Dermis microvascular lymphatic vessel endothelial cell (primary cell): ENCODE data around the gene TMEM38B. TPM values are rescaled to one million over a fixed set of nuclear protein-coding genes. Genes with fewer than 3 reads are reported as not detected.
"Not testable (repeated sequence)": the region's sequence is repeated elsewhere in the genome, so short reads cannot be mapped to it uniquely, and the experiment has no call there.

ENCODE experiments used
- DNase-seq, 2 donors: peaks; one replicate each; pipeline versions ENCODE4 v3.0.0 to v3.0.0-alpha.2; 2010; ENCODE audit warnings: low read depth in 2 of 2
- total RNA-seq: library from RNA; depleted of rRNA; stranded (reverse); fragments of >200 nt; gene quantifications from 2 replicates; pipeline ENCODE4 v1.2.1, GENCODE V29; 2014

Gene TMEM38B
- total RNA-seq, 1 donor from 2014 or later = 5.1 TPM

GRCh38 chr9:105681313-105681712 lies 13.0 kb upstream of the TMEM38B start:
- DNase-seq = no peak

GRCh38 chr9:105681724-105682123 lies 12.6 kb upstream of the TMEM38B start:
- no peak for DNase-seq

- DNase-seq = no peak
These were observed 10.6 kb upstream of the TMEM38B start for GRCh38 chr9:105683688-105684275.

GRCh38 chr9:105686936-105687335 lies 7.4 kb upstream of the TMEM38B start:
- no peak for DNase-seq

- peak in 1 of 2 donors; percentile 33 for DNase-seq
These were observed 3.6 kb upstream of the TMEM38B start for GRCh38 chr9:105690742-105691141.

GRCh38 chr9:105693435-105694189 lies 729 bp upstream of the TMEM38B start:
- peak in 1 of 2 donors; percentile 24 for DNase-seq

GRCh38 chr9:105694848-105695581 lies 674 bp downstream of the TMEM38B start:
- peak in 1 of 2 donors; percentile 50 for DNase-seq

GRCh38 chr9:105696219-105696793 lies 2.0 kb downstream of the TMEM38B start:
- no peak for DNase-seq

GRCh38 chr9:105697871-105698270 lies 3.5 kb downstream of the TMEM38B start:
- no peak for DNase-seq

- no peak for DNase-seq
These were observed 4.1 kb downstream of the TMEM38B start for GRCh38 chr9:105698348-105698870.

- no peak for DNase-seq
These were observed 6.3 kb downstream of the TMEM38B start for GRCh38 chr9:105700668-105701067.

GRCh38 chr9:105701145-105701544 lies 6.8 kb downstream of the TMEM38B start:
- no peak for DNase-seq

- DNase-seq = no peak
These were observed 7.9 kb downstream of the TMEM38B start for GRCh38 chr9:105702207-105702606.

- DNase-seq = not testable (repeated sequence)
These were observed 9.3 kb downstream of the TMEM38B start for GRCh38 chr9:105703638-105704037.

GRCh38 chr9:105706156-105706555 lies 11.8 kb downstream of the TMEM38B start:
- DNase-seq = no peak

- DNase-seq = no peak
These were observed 14.1 kb downstream of the TMEM38B start for GRCh38 chr9:105708405-105708804.

- no peak for DNase-seq
These were observed 16.3 kb downstream of the TMEM38B start for GRCh38 chr9:105710638-105711037.

GRCh38 chr9:105711867-105712266 lies 17.5 kb downstream of the TMEM38B start:
- DNase-seq = no peak

GRCh38 chr9:105712297-105712696 lies 18.0 kb downstream of the TMEM38B start:
- no peak for DNase-seq

GRCh38 chr9:105712773-105713172 lies 18.4 kb downstream of the TMEM38B start:
- no peak for DNase-seq

GRCh38 chr9:105713260-105714019 lies 19.1 kb downstream of the TMEM38B start:
- no peak for DNase-seq
